Measurements from ENCODE around the gene CHPF2. TPM values are rescaled to one million over a fixed set of nuclear protein-coding genes. Genes with fewer than 3 reads are reported as not detected.

Gene CHPF2
- total RNA-seq, 1 donor from 2014 or later = 38.1 TPM

GRCh38 chr7:151188252-151188542 lies 44.1 kb upstream of the CHPF2 start:
- no peak for TF ChIP-seq CTCF (IDR thresholded peaks at IDR 0.05; ENCODE audit: partially characterized antibody, unreplicated experiment)
- peaks cover 8% of the 10 kb centered on the region for H3K9me3 Mint-ChIP-seq (ENCODE audit: unreplicated experiment)
- no peak for DNase-seq
- H3K36me3 Mint-ChIP-seq (ENCODE audit: unreplicated experiment) = no peaks in the 10 kb centered on the region
- H3K4me1 Mint-ChIP-seq (ENCODE audit: low read depth, unreplicated experiment) = peaks cover 7% of the 10 kb centered on the region
- no peak overlapping the region for H3K4me3 Mint-ChIP-seq (ENCODE audit: unreplicated experiment)
- H3K27ac Mint-ChIP-seq (ENCODE audit: unreplicated experiment) = no peak overlapping the region
- peaks cover 6% of the 10 kb centered on the region for H3K27me3 Mint-ChIP-seq (ENCODE audit: unreplicated experiment)

GRCh38 chr7:151189038-151189437 lies 43.2 kb upstream of the CHPF2 start:
- Mint-ChIP-seq H3K27ac (ENCODE audit: unreplicated experiment) (no peak overlapping the region), H3K4me3 (ENCODE audit: unreplicated experiment) (no peak overlapping the region), H3K36me3 (ENCODE audit: unreplicated experiment) (no peaks in the 10 kb centered on the region), H3K4me1 (ENCODE audit: low read depth, unreplicated experiment) (peaks cover 7% of the 10 kb centered on the region), H3K9me3 (ENCODE audit: unreplicated experiment) (peaks cover 7% of the 10 kb centered on the region), H3K27me3 (ENCODE audit: unreplicated experiment) (peaks cover 8% of the 10 kb centered on the region)
- no peak for TF ChIP-seq CTCF (IDR thresholded peaks at IDR 0.05; ENCODE audit: partially characterized antibody, unreplicated experiment)
- no peak for DNase-seq

- Mint-ChIP-seq H3K9me3 (ENCODE audit: unreplicated experiment) (peaks cover 3% of the 10 kb centered on the region), H3K27me3 (ENCODE audit: unreplicated experiment) (peaks cover 11% of the 10 kb centered on the region), H3K36me3 (ENCODE audit: unreplicated experiment) (no peaks in the 10 kb centered on the region), H3K4me3 (ENCODE audit: unreplicated experiment) (no peak overlapping the region), H3K27ac (ENCODE audit: unreplicated experiment) (no peak overlapping the region), H3K4me1 (ENCODE audit: low read depth, unreplicated experiment) (peaks cover 7% of the 10 kb centered on the region)
- DNase-seq = no peak
- TF ChIP-seq CTCF (IDR thresholded peaks at IDR 0.05; ENCODE audit: partially characterized antibody, unreplicated experiment) = no peak
Observed at GRCh38 chr7:151191544-151191943, 40.7 kb upstream of the CHPF2 start.

- Mint-ChIP-seq H3K9me3 (ENCODE audit: unreplicated experiment) (peaks cover 3% of the 10 kb centered on the region), H3K27me3 (ENCODE audit: unreplicated experiment) (peaks cover 11% of the 10 kb centered on the region), H3K4me3 (ENCODE audit: unreplicated experiment) (no peak overlapping the region), H3K27ac (ENCODE audit: unreplicated experiment) (no peak overlapping the region), H3K4me1 (ENCODE audit: low read depth, unreplicated experiment) (peaks cover 4% of the 10 kb centered on the region), H3K36me3 (ENCODE audit: unreplicated experiment) (no peaks in the 10 kb centered on the region)
- TF ChIP-seq CTCF (IDR thresholded peaks at IDR 0.05; ENCODE audit: partially characterized antibody, unreplicated experiment) = no peak
- no peak for DNase-seq
Observed at GRCh38 chr7:151192002-151192539, 40.2 kb upstream of the CHPF2 start.

- Mint-ChIP-seq H3K36me3 (ENCODE audit: unreplicated experiment) (no peaks in the 10 kb centered on the region), H3K27ac (ENCODE audit: unreplicated experiment) (no peak overlapping the region), H3K4me1 (ENCODE audit: low read depth, unreplicated experiment) (no peaks in the 10 kb centered on the region), H3K27me3 (ENCODE audit: unreplicated experiment) (peaks cover 8% of the 10 kb centered on the region), H3K4me3 (ENCODE audit: unreplicated experiment) (no peak overlapping the region), H3K9me3 (ENCODE audit: unreplicated experiment) (peaks cover 3% of the 10 kb centered on the region)
- no peak for TF ChIP-seq CTCF (IDR thresholded peaks at IDR 0.05; ENCODE audit: partially characterized antibody, unreplicated experiment)
- no peak for DNase-seq
Observed at GRCh38 chr7:151193203-151193978, 38.9 kb upstream of the CHPF2 start.

All from glutamatergic neuron (in vitro differentiated cells).